HCT116 (cell line): Measurements from ENCODE around the gene EPHA4. TPM values are rescaled to one million over a fixed set of nuclear protein-coding genes. Genes with fewer than 3 reads are reported as not detected.

Source experiments
- ATAC-seq: fragments of 200-7000 bp; cut with Tn5 transposase; 2 replicates; pipeline ENCODE4 v1.9.1; 2020; ENCODE audit warnings: mild to moderate bottlenecking, moderate library complexity
- BruUV-seq: library from RNA; stranded (reverse); fragments of 400-500 nt; replicated peaks from 2 replicates; lab custom pipeline; 2021; lab: Mats Ljungman, UMichigan
- CTCF ChIA-PET: fragments of 300-600 bp; sonication (Branson Sonifier 250); formaldehyde crosslinking; loops from one replicate; lab custom pipeline; 2021; ENCODE audit warnings: antibody characterized with exemption; lab: Charles Lee
- POLR2A ChIA-PET: fragments of 300-600, 350-600 bp; sonication (Branson Sonifier 250); formaldehyde crosslinking; loops from one replicate; lab custom pipeline; 2021; ENCODE audit warnings: antibody characterized with exemption; lab: Charles Lee
- RAD21 ChIA-PET, 2 experiments: fragments of 300-600 bp; sonication (Branson Sonifier 250); formaldehyde crosslinking; loops; one replicate each; lab custom pipeline; 2023; ENCODE audit warnings: low total read pairs in 2 of 2; ENCODE audit not compliant: uncharacterized antibody in 2 of 2, unreplicated experiment in 2 of 2, low non-redundant PET in 1 of 2; lab: Charles Lee
- DNase-seq: peaks from one replicate; pipeline ENCODE4 v3.0.0-alpha.2; 2010; ENCODE audit warnings: low read depth, low spot score
- H2AFZ ChIP-seq: fragments of 200-600 bp; shearing (Covaris generic), sonication (generic); 2 replicates; pipeline ENCODE4 v1.6.1; 2017; ENCODE audit warnings: low read depth, mixed run types, mixed read lengths, antibody characterized with exemption, low read length; ENCODE audit not compliant: poor library complexity, severe bottlenecking
- H3K27ac ChIP-seq: 2 replicates; pipeline ENCODE4 v1.5.1; 2012; ENCODE audit warnings: low read depth, low read length
- H3K27me3 ChIP-seq: fragments of 200-600 bp; sonication (generic); 2 replicates; pipeline ENCODE4 v1.6.1; 2016; ENCODE audit warnings: mixed run types, low read length, mixed read lengths; ENCODE audit not compliant: insufficient read depth
- H3K36me3 ChIP-seq, 2 experiments: fragments of 200-500 bp in 1 of 2; fragments of 200-600 bp in 1 of 2; sonication (Bioruptor generic) in 1 of 2; sonication (generic) in 1 of 2; 2 replicates each; pipeline versions ENCODE4 v1.5.1 to v1.6.1; 2014 to 2016; ENCODE audit warnings: low read length in 2 of 2, inconsistent platforms in 1 of 2, mixed read lengths in 1 of 2, mixed run types in 1 of 2; ENCODE audit not compliant: insufficient read depth in 2 of 2, control insufficient read depth in 1 of 2
- H3K4me1 ChIP-seq, 2 experiments: fragments of 200-600 bp in 1 of 2; sonication (generic) in 1 of 2; 2 replicates each; pipeline versions ENCODE4 v1.5.1 to v1.6.1; 2012 to 2017; ENCODE audit warnings: low read length in 2 of 2, inconsistent platforms in 1 of 2, mild to moderate bottlenecking in 1 of 2, mixed read lengths in 1 of 2, mixed run types in 1 of 2, moderate library complexity in 1 of 2; ENCODE audit not compliant: insufficient read depth in 2 of 2, control insufficient read depth in 1 of 2
- H3K4me2 ChIP-seq: fragments of 200-600 bp; sonication (generic); 2 replicates; pipeline ENCODE4 v1.6.1; 2017; ENCODE audit warnings: mixed run types, low read length, mixed read lengths
- H3K4me3 ChIP-seq, 2 experiments: fragments of 200-600 bp in 1 of 2; sonication (generic) in 1 of 2; replicated peaks in 1 of 2; 2 replicates each; pipeline ENCODE4 v1.5.1; 2011 to 2016; ENCODE audit warnings: low read length in 2 of 2, control low read depth in 1 of 2, low read depth in 1 of 2, mild to moderate bottlenecking in 1 of 2, mixed read lengths in 1 of 2, mixed run types in 1 of 2
- H3K79me2 ChIP-seq: fragments of 200-600 bp; sonication (generic); 2 replicates; pipeline ENCODE4 v1.6.1; 2017; ENCODE audit warnings: mild to moderate bottlenecking, mixed run types, low read length, moderate library complexity, mixed read lengths; ENCODE audit not compliant: insufficient read depth
- H3K9ac ChIP-seq: fragments of 200-600 bp; sonication (generic); 2 replicates; pipeline ENCODE4 v1.6.1; 2016; ENCODE audit warnings: low read length, mixed read lengths
- H3K9me2 ChIP-seq: fragments of 200-600 bp; sonication (generic), shearing (Covaris generic); 2 replicates; pipeline ENCODE4 v1.6.1; 2017; ENCODE audit warnings: mixed run types, mild to moderate bottlenecking, moderate library complexity; ENCODE audit not compliant: insufficient read depth
- H3K9me3 ChIP-seq, 2 experiments: fragments of 200-500 bp in 1 of 2; fragments of 200-600 bp in 1 of 2; sonication (Bioruptor generic) in 1 of 2; sonication (generic) in 1 of 2; 2 replicates each; pipeline ENCODE4 v1.6.1; 2014 to 2017; ENCODE audit warnings: low read length in 2 of 2, mixed read lengths in 2 of 2, inconsistent platforms in 1 of 2, low read depth in 1 of 2, mild to moderate bottlenecking in 1 of 2, mixed run types in 1 of 2, moderate library complexity in 1 of 2; ENCODE audit not compliant: control insufficient read depth in 1 of 2, insufficient read depth in 1 of 2
- H4K20me1 ChIP-seq: fragments of 200-600 bp; sonication (generic), shearing (Covaris generic); 2 replicates; pipeline ENCODE4 v1.6.1; 2017; ENCODE audit warnings: mixed run types, mild to moderate bottlenecking, moderate library complexity; ENCODE audit not compliant: insufficient read depth
- ATF3 ChIP-seq: IDR thresholded peaks from 2 replicates; pipeline ENCODE4 v1.6.1; 2012
- EGR1 ChIP-seq: IDR thresholded peaks from 2 replicates; pipeline ENCODE4 v1.6.1; 2012; ENCODE audit warnings: low read depth
- EZH2 ChIP-seq: fragments of 200-600 bp; sonication (generic); IDR thresholded peaks from 2 replicates; pipeline ENCODE4 v1.6.1; 2017; ENCODE audit warnings: antibody characterized with exemption, mixed run types
- RAD21 ChIP-seq: IDR thresholded peaks from 2 replicates; pipeline ENCODE4 v1.6.1; 2012; ENCODE audit warnings: low read depth, mild to moderate bottlenecking
- SP1 ChIP-seq: IDR thresholded peaks from 2 replicates; pipeline ENCODE4 v1.6.1; 2012; ENCODE audit warnings: low read depth
- YY1 ChIP-seq: IDR thresholded peaks from 2 replicates; pipeline ENCODE4 v1.6.1; 2011; ENCODE audit warnings: low read length, low read depth, moderate library complexity, mild to moderate bottlenecking; ENCODE audit not compliant: insufficient replicate concordance; ENCODE audit errors: extremely low read depth
- ZBTB33 ChIP-seq: IDR thresholded peaks from 2 replicates; pipeline ENCODE4 v1.6.1; 2011; ENCODE audit warnings: mild to moderate bottlenecking, low read length, moderate library complexity; ENCODE audit not compliant: insufficient replicate concordance; ENCODE audit errors: extremely low read depth
- intact Hi-C: fragments of 100-400 bp; cut with micrococcal nuclease; formaldehyde crosslinking; loops from 2 replicates; pipeline ENCODE4 v1.10.0; 2022
- total RNA-seq: library from RNA; stranded (reverse); gene quantifications from one replicate; pipeline ENCODE4 v1.2.1, GENCODE V29; 2021; ENCODE audit not compliant: unreplicated experiment
- TF ChIP-seq, protein P1 (sequence below): IDR thresholded peaks from 2 replicates; pipeline ENCODE4 v1.6.1; 2012
- TF ChIP-seq, protein P2 (sequence below), 3 experiments: fragments of 200-600 bp in 1 of 3; sonication (generic) in 1 of 3; IDR thresholded peaks in 2 of 3; conservative IDR thresholded peaks in 1 of 3; 2 replicates each; pipeline ENCODE4 v1.5.1; 2012 to 2017; ENCODE audit warnings: low read depth in 2 of 3, low read length in 2 of 3, antibody characterized with exemption in 1 of 3, borderline replicate concordance in 1 of 3, control low read depth in 1 of 3, mild to moderate bottlenecking in 1 of 3, mixed read lengths in 1 of 3, mixed run types in 1 of 3, moderate library complexity in 1 of 3; ENCODE audit not compliant: insufficient read depth in 1 of 3

EPHA4 gene
- total RNA-seq, 1 experiment from 2014 or later: 3.5 TPM

DNA sequence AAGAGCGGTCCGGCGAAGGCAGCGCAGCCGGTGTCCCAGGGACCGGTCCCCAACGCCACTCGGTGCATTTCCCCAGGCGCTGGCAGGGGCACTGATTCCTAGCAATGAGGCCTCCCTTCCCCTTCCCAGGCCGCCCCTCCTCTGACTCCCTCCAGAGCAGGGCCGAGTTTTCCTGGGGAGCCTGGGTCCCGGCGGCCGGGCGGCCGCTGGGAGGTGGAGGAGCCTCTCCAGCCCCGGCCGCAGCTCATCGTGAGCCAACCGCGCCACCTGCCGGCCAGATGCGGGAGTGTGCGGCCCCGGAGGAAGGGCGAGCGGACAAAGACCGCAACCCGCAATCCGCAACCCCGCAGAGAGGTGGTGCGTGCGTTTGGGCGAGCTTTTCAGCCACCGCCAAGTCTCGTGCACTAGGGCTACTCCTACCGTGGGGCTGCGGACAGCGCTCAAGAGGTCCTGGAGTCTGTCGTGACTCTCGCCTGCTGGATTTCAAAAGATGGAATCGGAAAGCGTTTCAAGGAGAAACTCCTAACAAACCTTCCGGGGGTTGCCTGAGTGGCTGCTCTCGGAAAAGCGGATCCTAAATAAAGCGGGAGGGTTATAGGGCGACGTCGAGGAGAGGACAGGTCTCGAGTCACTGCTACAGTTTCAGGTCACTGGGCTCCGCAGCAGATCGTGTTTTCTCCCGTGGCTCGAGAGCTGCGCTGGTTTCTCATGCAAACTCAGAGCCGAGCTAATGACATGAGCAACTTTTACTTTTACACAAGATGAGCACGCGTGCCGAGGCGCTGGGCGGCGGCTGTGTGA lies 1.5 kb upstream of the EPHA4 start:
- Histone ChIP-seq H3K36me3 (no peaks in the 10 kb centered on the region), H3K9ac (peak overlapping the region; percentile 14), H3K27me3 (peaks cover 28% of the 10 kb centered on the region), H4K20me1 (no peaks in the 10 kb centered on the region), H3K4me1 (peaks cover 0 to 19% of the 10 kb centered on the region in 2 experiments; a peak in 3 of 4 replicates), H2AFZ (peak overlapping the region; percentile 90), H3K9me3 (no peaks in the 10 kb centered on the region), H3K79me2 (no peaks in the 10 kb centered on the region), H3K4me3 (peak overlapping the region; percentile 54 to 71), H3K4me2 (peak overlapping the region; percentile 96), H3K27ac (peak overlapping the region; percentile 25; the same call in 1 of the 2 replicates), H3K9me2 (no peaks in the 10 kb centered on the region)
- peak; percentile 79 for ATAC-seq
- ChIA-PET CTCF (interaction anchor here (0.9 to 1.5 kb wide), 4 partner anchors 9 to 1836 kb away, joined by 3 to 7 read pairs (median 4); no protein-coding TSS in a partner anchor), RAD21 (interaction anchor here in 1 of 2 experiments (0.5 kb wide), 1 partner anchor 491 kb away, joined by 5 read pairs; no protein-coding TSS in a partner anchor), POLR2A (no interaction called here)
- DNase-seq: peak; percentile 22
- BruUV-seq: no TSS peak
- intact Hi-C loops: loop anchor here (1.0 to 10.0 kb wide), 4 partner anchors 886 to 1837 kb away; no protein-coding TSS in a partner anchor
- TF ChIP-seq, protein P1, sequence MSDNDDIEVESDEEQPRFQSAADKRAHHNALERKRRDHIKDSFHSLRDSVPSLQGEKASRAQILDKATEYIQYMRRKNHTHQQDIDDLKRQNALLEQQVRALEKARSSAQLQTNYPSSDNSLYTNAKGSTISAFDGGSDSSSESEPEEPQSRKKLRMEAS: no peak
- TF ChIP-seq, protein P2, sequence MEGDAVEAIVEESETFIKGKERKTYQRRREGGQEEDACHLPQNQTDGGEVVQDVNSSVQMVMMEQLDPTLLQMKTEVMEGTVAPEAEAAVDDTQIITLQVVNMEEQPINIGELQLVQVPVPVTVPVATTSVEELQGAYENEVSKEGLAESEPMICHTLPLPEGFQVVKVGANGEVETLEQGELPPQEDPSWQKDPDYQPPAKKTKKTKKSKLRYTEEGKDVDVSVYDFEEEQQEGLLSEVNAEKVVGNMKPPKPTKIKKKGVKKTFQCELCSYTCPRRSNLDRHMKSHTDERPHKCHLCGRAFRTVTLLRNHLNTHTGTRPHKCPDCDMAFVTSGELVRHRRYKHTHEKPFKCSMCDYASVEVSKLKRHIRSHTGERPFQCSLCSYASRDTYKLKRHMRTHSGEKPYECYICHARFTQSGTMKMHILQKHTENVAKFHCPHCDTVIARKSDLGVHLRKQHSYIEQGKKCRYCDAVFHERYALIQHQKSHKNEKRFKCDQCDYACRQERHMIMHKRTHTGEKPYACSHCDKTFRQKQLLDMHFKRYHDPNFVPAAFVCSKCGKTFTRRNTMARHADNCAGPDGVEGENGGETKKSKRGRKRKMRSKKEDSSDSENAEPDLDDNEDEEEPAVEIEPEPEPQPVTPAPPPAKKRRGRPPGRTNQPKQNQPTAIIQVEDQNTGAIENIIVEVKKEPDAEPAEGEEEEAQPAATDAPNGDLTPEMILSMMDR (IDR thresholded peaks at IDR 0.05 in 2 of 3, conservative IDR thresholded peaks at IDR 0.05 in 1 of 3; ENCODE audit: borderline replicate concordance in 1 of 3, insufficient read depth in 1 of 3, low read depth in 2 of 3, low read length in 2 of 3): peak; percentile 83 to 90 (median 84)
- TF ChIP-seq EGR1 (no peak), ATF3 (no peak), SP1 (no peak), RAD21 (peak; percentile 96), EZH2 (no peak), ZBTB33 (no peak), YY1 (no peak)
